Panc1 (cell line): ENCODE measurements around the gene CSH2. TPM values are rescaled to one million over a fixed set of nuclear protein-coding genes. Genes with fewer than 3 reads are reported as not detected.
"Not testable (repeated sequence)": the region's sequence is repeated elsewhere in the genome, so short reads cannot be mapped to it uniquely, and the experiment has no call there.

Source experiments
- ATAC-seq: fragments of 200-7000 bp; cut with Tn5 transposase; 2 replicates; pipeline ENCODE4 v1.9.1; 2020; ENCODE audit warnings: mild to moderate bottlenecking, moderate library complexity
- BruUV-seq: library from RNA; stranded (reverse); fragments of 400-500 nt; replicated peaks from 2 replicates; lab custom pipeline; 2021; lab: Mats Ljungman, UMichigan
- CTCF ChIA-PET: fragments of 300-600 bp; sonication (Branson Sonifier 250); formaldehyde crosslinking; loops from one replicate; lab custom pipeline; 2022; ENCODE audit warnings: antibody characterized with exemption; lab: Charles Lee
- POLR2A ChIA-PET: fragments of 300-600 bp; sonication (Branson Sonifier 250); formaldehyde crosslinking; loops from one replicate; lab custom pipeline; 2022; ENCODE audit warnings: antibody characterized with exemption; lab: Charles Lee
- DNase-seq: peaks from one replicate; pipeline ENCODE4 v3.0.0-alpha.2; 2010; ENCODE audit warnings: low read depth, low spot score
- H3K27ac ChIP-seq: 2 replicates; pipeline ENCODE4 v1.5.1; 2011; ENCODE audit warnings: mild to moderate bottlenecking, low read length, inconsistent platforms
- H3K27me3 ChIP-seq: fragments of 200-500 bp; sonication (Bioruptor generic); 2 replicates; pipeline ENCODE4 v1.6.0; 2014; ENCODE audit warnings: low read length, inconsistent platforms; ENCODE audit not compliant: control insufficient read depth, insufficient read depth
- H3K36me3 ChIP-seq: fragments of 200-500 bp; sonication (Bioruptor generic); 2 replicates; pipeline ENCODE4 v1.5.1; 2014; ENCODE audit warnings: inconsistent platforms, mild to moderate bottlenecking, low read length, moderate library complexity; ENCODE audit not compliant: control insufficient read depth, insufficient read depth
- H3K4me1 ChIP-seq: 2 replicates; pipeline ENCODE4 v1.5.1; 2011; ENCODE audit warnings: inconsistent platforms, mild to moderate bottlenecking, low read length, moderate library complexity; ENCODE audit not compliant: control insufficient read depth, insufficient read depth
- H3K4me3 ChIP-seq, 2 experiments: 2 replicates each; pipeline ENCODE4 v1.5.1; 2011 to 2012; ENCODE audit warnings: low read depth in 2 of 2, low read length in 2 of 2, mild to moderate bottlenecking in 2 of 2, inconsistent platforms in 1 of 2, moderate library complexity in 1 of 2
- H3K9me3 ChIP-seq: fragments of 200-500 bp; sonication (Bioruptor generic); 2 replicates; pipeline ENCODE4 v1.5.1; 2014; ENCODE audit warnings: low read depth, mild to moderate bottlenecking, inconsistent platforms, low read length, moderate library complexity; ENCODE audit not compliant: control insufficient read depth, insufficient read depth
- POLR2AphosphoS5 ChIP-seq: IDR thresholded peaks from 2 replicates; pipeline ENCODE4 v1.6.1; 2012; ENCODE audit warnings: mild to moderate bottlenecking, low read depth, low read length, moderate library complexity
- SIN3A ChIP-seq: IDR thresholded peaks from 2 replicates; pipeline ENCODE4 v1.6.1; 2012; ENCODE audit warnings: low read depth, mild to moderate bottlenecking, low read length, moderate library complexity, borderline replicate concordance; ENCODE audit not compliant: insufficient read depth
- TCF7L2 ChIP-seq: IDR thresholded peaks from 2 replicates; pipeline ENCODE4 v1.6.1; 2011; ENCODE audit warnings: mild to moderate bottlenecking, low read depth, low read length, inconsistent platforms
- in situ Hi-C: cut with HindIII; loops from 2 replicates; pipeline ENCODE4 v1.10.0; 2016; ENCODE audit warnings: low sequenced_read_pairs, low pct_unique_long_range_greater_than_20kb
- intact Hi-C: fragments of 100-400 bp; cut with micrococcal nuclease; formaldehyde crosslinking; loops from one replicate; pipeline ENCODE4 v1.10.0; 2022; ENCODE audit not compliant: unreplicated experiment
- total RNA-seq: library from RNA; stranded (reverse); gene quantifications from one replicate; pipeline ENCODE4 v1.2.1, GENCODE V29; 2021; ENCODE audit not compliant: unreplicated experiment
- TF ChIP-seq, protein P1 (sequence below), 2 experiments: IDR thresholded peaks; 2 replicates each; pipeline ENCODE4 v1.6.1; 2011 to 2012; ENCODE audit warnings: low read depth in 2 of 2, control low read depth in 1 of 2, low read length in 1 of 2, mild to moderate bottlenecking in 1 of 2, moderate library complexity in 1 of 2; ENCODE audit not compliant: insufficient read depth in 1 of 2
- TF ChIP-seq, protein P2 (sequence below): fragments of 450-650 bp; IDR thresholded peaks from 2 replicates; pipeline ENCODE4 v1.5.1; 2017; ENCODE audit warnings: mild to moderate bottlenecking

The CSH2 gene
- total RNA-seq, 1 experiment from 2014 or later, result not detected

DNA sequence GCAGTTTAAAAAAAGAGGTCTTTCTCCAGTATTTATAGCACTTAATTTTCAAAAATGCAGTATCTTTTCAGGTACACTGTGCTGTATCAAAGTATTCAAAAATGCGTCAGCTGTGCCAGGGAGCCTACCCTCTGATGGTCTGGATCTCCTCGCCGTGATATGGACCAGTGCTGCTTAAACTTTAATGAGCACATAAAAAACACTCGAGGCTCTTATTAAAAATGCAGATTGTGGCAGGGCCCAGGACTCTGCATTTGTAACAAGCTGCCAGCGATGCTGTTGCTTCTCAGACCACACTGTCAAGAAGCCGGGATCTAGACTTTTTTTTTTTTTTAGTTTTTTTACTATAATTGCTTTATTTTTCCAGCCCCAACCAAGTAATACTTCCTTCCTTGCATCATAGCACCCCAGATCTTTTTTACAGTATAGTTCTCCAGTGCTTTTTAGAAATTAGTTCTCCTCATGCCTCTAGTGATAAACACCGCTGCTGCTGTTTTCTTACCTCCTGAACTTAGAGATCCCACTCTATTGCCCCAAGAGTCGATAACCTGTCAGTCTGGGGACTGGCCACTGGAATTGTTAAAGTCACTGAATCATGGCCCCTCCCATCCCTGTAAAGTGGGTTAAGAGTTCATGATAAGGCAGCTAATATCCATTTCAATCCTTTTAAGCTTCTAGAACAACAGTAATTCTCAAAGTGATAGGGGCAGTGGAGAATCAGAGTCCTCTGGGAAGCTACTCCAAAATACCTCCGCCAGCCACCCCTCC lies 29.4 kb downstream of the CSH2 start:
- intact Hi-C loops (no loop called here), in situ Hi-C loops (no loop called here)
- TF ChIP-seq, protein P1, sequence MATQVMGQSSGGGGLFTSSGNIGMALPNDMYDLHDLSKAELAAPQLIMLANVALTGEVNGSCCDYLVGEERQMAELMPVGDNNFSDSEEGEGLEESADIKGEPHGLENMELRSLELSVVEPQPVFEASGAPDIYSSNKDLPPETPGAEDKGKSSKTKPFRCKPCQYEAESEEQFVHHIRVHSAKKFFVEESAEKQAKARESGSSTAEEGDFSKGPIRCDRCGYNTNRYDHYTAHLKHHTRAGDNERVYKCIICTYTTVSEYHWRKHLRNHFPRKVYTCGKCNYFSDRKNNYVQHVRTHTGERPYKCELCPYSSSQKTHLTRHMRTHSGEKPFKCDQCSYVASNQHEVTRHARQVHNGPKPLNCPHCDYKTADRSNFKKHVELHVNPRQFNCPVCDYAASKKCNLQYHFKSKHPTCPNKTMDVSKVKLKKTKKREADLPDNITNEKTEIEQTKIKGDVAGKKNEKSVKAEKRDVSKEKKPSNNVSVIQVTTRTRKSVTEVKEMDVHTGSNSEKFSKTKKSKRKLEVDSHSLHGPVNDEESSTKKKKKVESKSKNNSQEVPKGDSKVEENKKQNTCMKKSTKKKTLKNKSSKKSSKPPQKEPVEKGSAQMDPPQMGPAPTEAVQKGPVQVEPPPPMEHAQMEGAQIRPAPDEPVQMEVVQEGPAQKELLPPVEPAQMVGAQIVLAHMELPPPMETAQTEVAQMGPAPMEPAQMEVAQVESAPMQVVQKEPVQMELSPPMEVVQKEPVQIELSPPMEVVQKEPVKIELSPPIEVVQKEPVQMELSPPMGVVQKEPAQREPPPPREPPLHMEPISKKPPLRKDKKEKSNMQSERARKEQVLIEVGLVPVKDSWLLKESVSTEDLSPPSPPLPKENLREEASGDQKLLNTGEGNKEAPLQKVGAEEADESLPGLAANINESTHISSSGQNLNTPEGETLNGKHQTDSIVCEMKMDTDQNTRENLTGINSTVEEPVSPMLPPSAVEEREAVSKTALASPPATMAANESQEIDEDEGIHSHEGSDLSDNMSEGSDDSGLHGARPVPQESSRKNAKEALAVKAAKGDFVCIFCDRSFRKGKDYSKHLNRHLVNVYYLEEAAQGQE (IDR thresholded peaks at IDR 0.05; ENCODE audit: insufficient read depth in 1 of 2, low read depth in 2 of 2, low read length in 1 of 2), result no peak
- no peak for TF ChIP-seq TCF7L2
- TF ChIP-seq, protein P2, sequence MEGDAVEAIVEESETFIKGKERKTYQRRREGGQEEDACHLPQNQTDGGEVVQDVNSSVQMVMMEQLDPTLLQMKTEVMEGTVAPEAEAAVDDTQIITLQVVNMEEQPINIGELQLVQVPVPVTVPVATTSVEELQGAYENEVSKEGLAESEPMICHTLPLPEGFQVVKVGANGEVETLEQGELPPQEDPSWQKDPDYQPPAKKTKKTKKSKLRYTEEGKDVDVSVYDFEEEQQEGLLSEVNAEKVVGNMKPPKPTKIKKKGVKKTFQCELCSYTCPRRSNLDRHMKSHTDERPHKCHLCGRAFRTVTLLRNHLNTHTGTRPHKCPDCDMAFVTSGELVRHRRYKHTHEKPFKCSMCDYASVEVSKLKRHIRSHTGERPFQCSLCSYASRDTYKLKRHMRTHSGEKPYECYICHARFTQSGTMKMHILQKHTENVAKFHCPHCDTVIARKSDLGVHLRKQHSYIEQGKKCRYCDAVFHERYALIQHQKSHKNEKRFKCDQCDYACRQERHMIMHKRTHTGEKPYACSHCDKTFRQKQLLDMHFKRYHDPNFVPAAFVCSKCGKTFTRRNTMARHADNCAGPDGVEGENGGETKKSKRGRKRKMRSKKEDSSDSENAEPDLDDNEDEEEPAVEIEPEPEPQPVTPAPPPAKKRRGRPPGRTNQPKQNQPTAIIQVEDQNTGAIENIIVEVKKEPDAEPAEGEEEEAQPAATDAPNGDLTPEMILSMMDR, result no peak
- no peak for TF ChIP-seq SIN3A
- no peak for TF ChIP-seq POLR2AphosphoS5
- no peaks in the 10 kb centered on the region for H3K9me3 ChIP-seq
- H3K27me3 ChIP-seq, result no peaks in the 10 kb centered on the region
- CTCF ChIA-PET, result interaction anchor here (0.6 kb wide), 2 partner anchors 15 to 60 kb away, joined by 3 to 5 read pairs; no protein-coding TSS in a partner anchor
- H3K27ac ChIP-seq, result peak overlapping the region; percentile 86
- ATAC-seq (no peak), DNase-seq (no peak)
- peaks cover 6% of the 10 kb centered on the region; the same call in 1 of the 2 replicates for H3K36me3 ChIP-seq
- peak overlapping the region; percentile 67 to 82 for H3K4me3 ChIP-seq
- H3K4me1 ChIP-seq, result peaks cover 27% of the 10 kb centered on the region
- BruUV-seq, result no TSS peak
- POLR2A ChIA-PET, result interaction anchor here (0.6 kb wide), 3 partner anchors 14 to 177 kb away, joined by 3 to 8 read pairs (median 4); no protein-coding TSS in a partner anchor

DNA sequence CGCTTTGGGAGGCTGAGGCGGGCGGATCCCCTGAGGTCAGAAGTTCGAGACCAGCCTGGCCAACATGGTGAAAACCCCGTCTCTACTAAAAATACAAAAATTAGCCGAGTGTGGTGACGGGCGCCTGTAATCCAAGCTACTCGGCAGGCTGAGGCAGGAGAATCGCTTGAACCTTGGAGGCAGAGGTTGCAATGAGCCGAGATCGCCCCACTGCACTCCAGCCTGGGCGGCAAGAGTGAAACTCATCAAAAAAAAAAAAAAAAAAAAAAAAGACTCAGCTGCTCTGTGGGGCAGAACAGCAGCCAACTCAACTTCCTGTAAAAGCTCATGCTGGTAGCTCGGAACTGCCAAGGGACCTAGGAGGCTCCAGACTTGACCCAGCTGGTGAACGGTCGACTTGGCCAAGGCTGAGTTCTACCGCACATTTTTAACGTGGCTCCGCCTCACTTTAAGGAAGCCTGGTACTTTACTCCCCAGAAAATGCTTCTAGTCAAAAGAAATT lies 30.0 kb downstream of the CSH2 start:
- DNase-seq, ATAC-seq, H3K27me3 ChIP-seq, BruUV-seq, H3K9me3 ChIP-seq, in situ Hi-C loops, H3K36me3 ChIP-seq, intact Hi-C loops: not testable (repeated sequence)
- Histone ChIP-seq H3K27ac (peak overlapping the region; percentile 86), H3K4me1 (peaks cover 31% of the 10 kb centered on the region), H3K4me3 (peak overlapping the region; percentile 67 to 82)
- CTCF ChIA-PET, result interaction anchor here (0.6 kb wide), 2 partner anchors 16 to 61 kb away, joined by 3 to 5 read pairs; no protein-coding TSS in a partner anchor
- POLR2A ChIA-PET, result interaction anchor here (0.6 kb wide), 2 partner anchors 13 to 177 kb away, joined by 3 to 4 read pairs; no protein-coding TSS in a partner anchor
